Endothelial cell of umbilical vein (primary cell): ENCODE measurements around the gene ARSD. TPM values are rescaled to one million over a fixed set of nuclear protein-coding genes. Genes with fewer than 3 reads are reported as not detected.
"Not testable (repeated sequence)": the region's sequence is repeated elsewhere in the genome, so short reads cannot be mapped to it uniquely, and the experiment has no call there.

Source experiments
- BruUV-seq: library from RNA; stranded (reverse); fragments of 400-500 nt; replicated peaks from 2 replicates; lab custom pipeline; 2021; lab: Mats Ljungman, UMichigan
- CTCF ChIA-PET: fragments of 300-600, 350-600 bp; sonication (Branson Sonifier 250); formaldehyde crosslinking; loops from one replicate; lab custom pipeline; 2021; ENCODE audit warnings: antibody characterized with exemption, inconsistent platforms; lab: Charles Lee
- POLR2A ChIA-PET: fragments of 300-600, 350-600 bp; sonication (Branson Sonifier 250); formaldehyde crosslinking; loops from one replicate; lab custom pipeline; 2021; ENCODE audit warnings: antibody characterized with exemption, inconsistent platforms; lab: Charles Lee
- DNase-seq: peaks from one replicate; pipeline ENCODE4 v3.0.0-alpha.2; 2011; ENCODE audit warnings: low read depth, low spot score
- FAIRE-seq: peaks from 2 replicates; lab custom pipeline; 2011; peaks lifted over from hg19 to GRCh38; lab: Jason Lieb, UNC
- H2AFZ ChIP-seq: 2 replicates; pipeline ENCODE4 v1.6.0; 2012; ENCODE audit warnings: low read depth, low read length, control low read depth, inconsistent platforms
- H3K27ac ChIP-seq: 2 replicates; pipeline ENCODE4 v1.5.1; 2011; ENCODE audit warnings: low read depth, mild to moderate bottlenecking, control low read depth, low read length, moderate library complexity; ENCODE audit not compliant: insufficient read depth
- H3K27me3 ChIP-seq, 2 experiments: 2 replicates each; pipeline versions ENCODE4 v1.6.0 to v1.6.1; 2011; ENCODE audit warnings: low read length in 2 of 2, mixed read lengths in 1 of 2; ENCODE audit not compliant: control insufficient read depth in 2 of 2, insufficient read depth in 2 of 2
- H3K36me3 ChIP-seq, 2 experiments: 2 replicates in 1 of 2; 3 replicates in 1 of 2; pipeline ENCODE4 v1.5.1; 2011; ENCODE audit warnings: low read length in 2 of 2, mild to moderate bottlenecking in 1 of 2, moderate library complexity in 1 of 2; ENCODE audit not compliant: control insufficient read depth in 2 of 2, insufficient read depth in 2 of 2; ENCODE audit errors: extremely low read depth in 1 of 2
- H3K4me1 ChIP-seq: 3 replicates; pipeline ENCODE4 v1.5.1; 2011; ENCODE audit warnings: mild to moderate bottlenecking, low read length; ENCODE audit not compliant: control insufficient read depth, insufficient read depth; ENCODE audit errors: extremely low read depth
- H3K4me2 ChIP-seq: 2 replicates; pipeline ENCODE4 v1.6.1; 2011; ENCODE audit warnings: low read length, control low read depth, mixed read lengths; ENCODE audit not compliant: insufficient read depth
- H3K4me3 ChIP-seq, 3 experiments: fragments of 200-600 bp in 1 of 3; sonication (generic), shearing (Covaris generic) in 1 of 3; replicated peaks in 1 of 3; 2 replicates each; pipeline ENCODE4 v1.5.1; 2011 to 2016; ENCODE audit warnings: control low read depth in 3 of 3, low read length in 3 of 3, mild to moderate bottlenecking in 2 of 3, inconsistent platforms in 1 of 3, low read depth in 1 of 3, moderate library complexity in 1 of 3; ENCODE audit not compliant: insufficient read depth in 1 of 3
- H3K79me2 ChIP-seq: 2 replicates; pipeline ENCODE4 v1.6.0; 2012; ENCODE audit warnings: low read length, inconsistent platforms; ENCODE audit not compliant: control insufficient read depth, insufficient read depth
- H3K9ac ChIP-seq: replicated peaks from 2 replicates; pipeline ENCODE3; 2011; ENCODE audit warnings: low read length, control low read depth; ENCODE audit not compliant: insufficient read depth; ENCODE audit errors: extremely low read depth
- H3K9me1 ChIP-seq: replicated peaks from 3 replicates; pipeline ENCODE4 v1.6.0; 2011; ENCODE audit warnings: mild to moderate bottlenecking, low read length; ENCODE audit not compliant: control insufficient read depth, insufficient read depth; ENCODE audit errors: extremely low read depth
- H3K9me3 ChIP-seq: replicated peaks from 2 replicates; pipeline ENCODE4 v1.5.1; 2012; ENCODE audit warnings: low read length, inconsistent platforms; ENCODE audit not compliant: control insufficient read depth, insufficient read depth
- H4K20me1 ChIP-seq: replicated peaks from 2 replicates; pipeline ENCODE3; 2011; ENCODE audit warnings: mild to moderate bottlenecking, low read length; ENCODE audit not compliant: control insufficient read depth, insufficient read depth; ENCODE audit errors: extremely low read depth
- CTCF ChIP-seq, 2 donors: IDR thresholded peaks; 1 replicate in 1 of 2; 2 replicates in 1 of 2; pipeline ENCODE4 v1.5.1; 2011; ENCODE audit warnings: low read length in 2 of 2, mild to moderate bottlenecking in 2 of 2, moderate library complexity in 2 of 2, control low read depth in 1 of 2, inconsistent platforms in 1 of 2, low read depth in 1 of 2; ENCODE audit not compliant: insufficient read depth in 1 of 2; ENCODE audit errors: extremely low read depth in 1 of 2
- FOS ChIP-seq: IDR thresholded peaks from 2 replicates; pipeline ENCODE4 v1.6.1; 2011; ENCODE audit warnings: mild to moderate bottlenecking, low read length, moderate library complexity, borderline replicate concordance; ENCODE audit not compliant: insufficient read depth
- GATA2 ChIP-seq: IDR thresholded peaks from 2 replicates; pipeline ENCODE4 v1.7.0; 2011; ENCODE audit warnings: low read depth, mild to moderate bottlenecking, moderate library complexity, mixed read lengths, low read length; ENCODE audit not compliant: insufficient read length, insufficient read depth
- MAX ChIP-seq: IDR thresholded peaks from 2 replicates; pipeline ENCODE4 v1.6.1; 2011; ENCODE audit not compliant: insufficient read depth, insufficient read length
- POLR2A ChIP-seq: IDR thresholded peaks from 2 replicates; pipeline ENCODE4 v1.6.1; 2012; ENCODE audit warnings: low read depth, mild to moderate bottlenecking, control low read depth, low read length
- POLR2AphosphoS5 ChIP-seq: IDR thresholded peaks from 2 replicates; pipeline ENCODE4 v1.6.1; 2012; ENCODE audit warnings: low read depth, mild to moderate bottlenecking, control low read depth, low read length, moderate library complexity; ENCODE audit not compliant: insufficient read depth
- dilution Hi-C: fragments of 300-500 bp; cut with MboI; formaldehyde crosslinking; loops from one replicate; pipeline ENCODE4 v1.15.0; 2019; ENCODE audit warnings: low sequenced_read_pairs; ENCODE audit not compliant: extremely low pct_ligation_motif_present
- intact Hi-C: fragments of 100-400 bp; cut with micrococcal nuclease; formaldehyde crosslinking; loops from one replicate; pipeline ENCODE4 v1.10.0; 2022
- polyA plus RNA-seq, 4 experiments: library from polyadenylated mRNA; depleted of rRNA in 3 of 4; stranded (reverse) in 3 of 4; unstranded in 1 of 4; fragments of >200 nt; gene quantifications; 2 replicates each; pipeline versions ENCODE4 v1.2.1 to v1.2.3, GENCODE V29; 2011 to 2012; ENCODE audit warnings: missing spikeins in 1 of 4
- total RNA-seq: library from RNA; stranded (reverse); gene quantifications from 2 replicates; pipeline ENCODE4 v1.2.3, GENCODE V29; 2021

Gene ARSD
- total and polyA plus RNA-seq, 2 donors (not counting 3 experiments of a cell fraction or from before 2014, with no cell fraction given), result 15.5 to 18.6 TPM

- no peak overlapping the region for H3K9ac ChIP-seq
- no TSS peak for BruUV-seq
- ChIA-PET CTCF (no interaction called here), POLR2A (no interaction called here)
- H3K27ac ChIP-seq, result no peak overlapping the region
- no peak overlapping the region for H2AFZ ChIP-seq
- no peak overlapping the region for H3K4me3 ChIP-seq
- H3K4me1 ChIP-seq, result peaks cover 4% of the 10 kb centered on the region
- H3K9me3 ChIP-seq, result no peaks in the 10 kb centered on the region
- H4K20me1 ChIP-seq, result no peaks in the 10 kb centered on the region
- TF ChIP-seq MAX (no peak), POLR2A (no peak), GATA2 (no peak), FOS (no peak), CTCF (IDR thresholded peaks at IDR 0.05; ENCODE audit: extremely low read depth in 1 of 2, insufficient read depth in 1 of 2, low read depth in 1 of 2, low read length in 2 of 2) (no peak), POLR2AphosphoS5 (no peak)
- no peaks in the 10 kb centered on the region for H3K9me1 ChIP-seq
- dilution Hi-C loops (no loop called here), intact Hi-C loops (no loop called here)
- no peaks in the 10 kb centered on the region for H3K27me3 ChIP-seq
- H3K79me2 ChIP-seq, result no peaks in the 10 kb centered on the region
- H3K4me2 ChIP-seq, result no peak overlapping the region
- H3K36me3 ChIP-seq, result no peaks in the 10 kb centered on the region
- no peak for FAIRE-seq
- DNase-seq, result no peak
These were observed 30.2 kb downstream of the ARSD start for GRCh38 chrX:2898846-2899512.

- intact Hi-C loops, H4K20me1 ChIP-seq, POLR2A ChIA-PET, H3K4me1 ChIP-seq, dilution Hi-C loops, H3K9me3 ChIP-seq, H3K36me3 ChIP-seq, H3K4me3 ChIP-seq, BruUV-seq, H3K79me2 ChIP-seq, CTCF ChIA-PET, H3K9me1 ChIP-seq, H3K27ac ChIP-seq, H3K9ac ChIP-seq, H3K4me2 ChIP-seq, H3K27me3 ChIP-seq: not testable (repeated sequence)
- DNase-seq (peak; percentile 13), FAIRE-seq (peak; percentile 87)
- H2AFZ ChIP-seq, result peak overlapping the region; percentile 54
These were observed 31.2 kb downstream of the ARSD start for GRCh38 chrX:2897690-2898623.
